Colonic mucosa (tissue), 4 donors: Measurements from ENCODE around the gene FNBP1. TPM values are rescaled to one million over a fixed set of nuclear protein-coding genes. Genes with fewer than 3 reads are reported as not detected.

Source experiments
- DNase-seq: peaks from one replicate; pipeline ENCODE4 v3.0.0-alpha.2; 2020
- H3K27ac ChIP-seq: fragments of 200-600 bp; one replicate; pipeline ENCODE4 v1.8.0; 2021
- H3K27me3 ChIP-seq: fragments of 200-600 bp; one replicate; pipeline ENCODE4 v1.8.0; 2021
- H3K36me3 ChIP-seq: fragments of 200-600 bp; one replicate; pipeline ENCODE4 v1.8.0; 2021
- H3K4me1 ChIP-seq: fragments of 200-600 bp; one replicate; pipeline ENCODE4 v1.8.0; 2021; ENCODE audit warnings: mild to moderate bottlenecking
- H3K4me3 ChIP-seq: fragments of 200-600 bp; one replicate; pipeline ENCODE4 v1.8.0; 2021
- H3K9ac ChIP-seq, 2 donors: one replicate each; pipeline ENCODE4 v1.7.0; 2013; ENCODE audit warnings: control low read depth in 2 of 2, low read depth in 2 of 2, low read length in 2 of 2
- H3K9me3 ChIP-seq: fragments of 200-600 bp; one replicate; pipeline ENCODE4 v1.8.0; 2021
- intact Hi-C: fragments of 100-400 bp; cut with DNase I; formaldehyde crosslinking; loops from one replicate; pipeline ENCODE4 v1.14.1; 2022
- total RNA-seq, 2 donors: library from RNA; stranded (reverse); fragmentation: NEBNext Ultra II Directional in 1 of 2; extraction: Animal tissue kit (Norgen Biotek cat#: 25700) in 1 of 2; gene quantifications; one replicate each; pipeline ENCODE4 v1.2.1, GENCODE V29; 2021
- TF ChIP-seq, protein P1 (sequence below): fragments of 200-600 bp; IDR thresholded peaks from one replicate; pipeline ENCODE4 v1.8.0; 2022; ENCODE audit warnings: antibody characterized with exemption, mild to moderate bottlenecking
- donor health status: healthy.
- donor health status: DM: no; HTN: no; CAD: no.
- donor health status: DM: no; HTN: no; CAD: no.

The FNBP1 gene
- total RNA-seq, 2 donors from 2014 or later = 24.7 to 55.5 TPM

DNA sequence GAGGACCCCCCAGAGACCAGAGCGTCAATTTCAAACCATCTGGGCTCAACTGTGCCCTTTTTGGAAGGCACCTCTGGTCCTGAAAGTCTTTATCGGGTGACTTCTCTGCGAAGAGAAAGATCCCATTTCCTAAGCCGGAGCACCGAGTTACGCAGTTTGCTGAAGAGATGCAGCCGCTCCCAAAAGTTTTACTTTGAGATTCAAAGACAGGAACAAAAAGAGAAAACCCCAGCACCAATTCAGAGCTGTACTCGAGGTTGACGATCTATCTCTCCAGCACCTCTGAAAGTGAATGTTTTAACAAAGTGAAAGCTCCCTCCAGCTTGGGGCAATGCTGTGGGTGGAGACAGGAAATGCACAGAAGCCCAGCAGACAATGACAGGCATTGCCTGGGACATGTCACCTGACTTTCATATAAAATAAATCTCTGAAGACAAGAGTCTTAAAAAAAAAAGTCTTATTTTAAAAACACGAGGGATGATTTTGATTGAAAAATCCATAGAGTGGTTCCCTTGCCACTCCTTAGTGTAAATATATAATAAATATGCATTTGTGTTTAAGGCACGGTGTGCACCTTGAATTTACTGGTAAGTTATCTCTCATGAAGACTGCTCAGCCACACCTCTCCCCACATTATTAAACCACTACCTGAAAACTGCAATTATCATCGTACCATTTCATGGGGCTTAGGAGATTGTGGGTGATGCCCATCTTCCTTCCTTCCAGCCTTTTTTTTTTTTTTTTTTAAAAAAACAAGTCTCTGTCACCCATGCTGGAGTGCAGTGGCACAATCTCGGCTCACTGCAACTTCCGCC, 79.9 kb downstream of the FNBP1 start:
- Histone ChIP-seq H3K9me3 (no peaks in the 10 kb centered on the region), H3K27ac (peak overlapping the region; percentile 75), H3K4me3 (peak overlapping the region; percentile 21), H3K9ac (peak overlapping the region; percentile 66 to 90), H3K27me3 (no peaks in the 10 kb centered on the region), H3K4me1 (peaks cover 4% of the 10 kb centered on the region), H3K36me3 (no peaks in the 10 kb centered on the region)
- peak; percentile 73 for DNase-seq
- TF ChIP-seq, protein P1, sequence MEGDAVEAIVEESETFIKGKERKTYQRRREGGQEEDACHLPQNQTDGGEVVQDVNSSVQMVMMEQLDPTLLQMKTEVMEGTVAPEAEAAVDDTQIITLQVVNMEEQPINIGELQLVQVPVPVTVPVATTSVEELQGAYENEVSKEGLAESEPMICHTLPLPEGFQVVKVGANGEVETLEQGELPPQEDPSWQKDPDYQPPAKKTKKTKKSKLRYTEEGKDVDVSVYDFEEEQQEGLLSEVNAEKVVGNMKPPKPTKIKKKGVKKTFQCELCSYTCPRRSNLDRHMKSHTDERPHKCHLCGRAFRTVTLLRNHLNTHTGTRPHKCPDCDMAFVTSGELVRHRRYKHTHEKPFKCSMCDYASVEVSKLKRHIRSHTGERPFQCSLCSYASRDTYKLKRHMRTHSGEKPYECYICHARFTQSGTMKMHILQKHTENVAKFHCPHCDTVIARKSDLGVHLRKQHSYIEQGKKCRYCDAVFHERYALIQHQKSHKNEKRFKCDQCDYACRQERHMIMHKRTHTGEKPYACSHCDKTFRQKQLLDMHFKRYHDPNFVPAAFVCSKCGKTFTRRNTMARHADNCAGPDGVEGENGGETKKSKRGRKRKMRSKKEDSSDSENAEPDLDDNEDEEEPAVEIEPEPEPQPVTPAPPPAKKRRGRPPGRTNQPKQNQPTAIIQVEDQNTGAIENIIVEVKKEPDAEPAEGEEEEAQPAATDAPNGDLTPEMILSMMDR = no peak
- intact Hi-C loops = no loop called here

DNA sequence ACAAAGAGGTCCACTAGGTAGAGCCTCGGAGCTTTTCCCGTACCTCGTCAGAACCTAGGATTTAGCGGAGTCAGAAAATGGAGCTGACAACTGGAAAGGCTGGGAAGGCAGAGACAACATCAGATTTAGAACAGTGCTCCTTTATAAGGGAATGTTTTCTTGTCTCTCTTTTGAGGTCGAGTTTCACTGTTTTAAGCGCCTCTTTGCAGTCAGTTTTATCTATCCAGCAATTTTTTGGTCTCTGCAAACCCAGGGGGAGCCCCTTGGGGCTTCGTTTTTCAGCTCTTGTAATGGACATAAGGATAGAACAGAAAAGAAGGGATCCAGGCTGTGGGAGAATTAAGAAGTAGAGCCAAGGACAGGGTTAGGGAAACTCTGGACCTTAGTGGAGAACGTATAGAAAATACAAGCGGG, 80.5 kb downstream of the FNBP1 start:
- Histone ChIP-seq H3K27ac (peak overlapping the region; percentile 75), H3K9me3 (no peaks in the 10 kb centered on the region), H3K27me3 (no peaks in the 10 kb centered on the region), H3K4me3 (peak overlapping the region; percentile 21), H3K9ac (peak overlapping the region; percentile 66 to 90), H3K4me1 (peaks cover 4% of the 10 kb centered on the region), H3K36me3 (no peaks in the 10 kb centered on the region)
- no peak for DNase-seq
- intact Hi-C loops = no loop called here
- TF ChIP-seq, protein P1 = no peak

DNA sequence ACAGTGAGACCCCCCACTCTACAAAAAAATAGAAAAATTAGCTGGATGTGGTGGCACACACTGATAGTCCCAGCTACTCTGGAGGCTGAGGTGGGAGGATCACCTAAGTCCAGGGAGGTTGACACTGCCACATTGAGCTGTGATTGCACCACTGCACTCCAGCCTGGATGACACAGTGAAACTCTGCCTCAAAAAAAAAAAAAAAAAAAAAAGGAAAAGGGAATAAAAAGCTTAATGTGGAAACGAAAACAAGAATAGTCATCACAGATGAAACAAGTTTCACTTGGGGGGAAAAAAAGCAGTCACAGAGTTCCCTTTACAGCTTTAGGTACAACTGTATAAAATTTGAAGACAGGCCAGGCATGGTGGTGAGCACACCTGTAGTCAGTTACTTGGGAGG, 84.2 kb downstream of the FNBP1 start:
- no peaks in the 10 kb centered on the region for H3K36me3 ChIP-seq
- H3K27ac ChIP-seq = no peak overlapping the region
- DNase-seq = no peak
- TF ChIP-seq, protein P1 = no peak
- H3K27me3 ChIP-seq = no peaks in the 10 kb centered on the region
- H3K9ac ChIP-seq = no peak overlapping the region
- H3K9me3 ChIP-seq = no peaks in the 10 kb centered on the region
- no peak overlapping the region for H3K4me3 ChIP-seq
- H3K4me1 ChIP-seq = peaks cover under 1% of the 10 kb centered on the region
- intact Hi-C loops = no loop called here

DNA sequence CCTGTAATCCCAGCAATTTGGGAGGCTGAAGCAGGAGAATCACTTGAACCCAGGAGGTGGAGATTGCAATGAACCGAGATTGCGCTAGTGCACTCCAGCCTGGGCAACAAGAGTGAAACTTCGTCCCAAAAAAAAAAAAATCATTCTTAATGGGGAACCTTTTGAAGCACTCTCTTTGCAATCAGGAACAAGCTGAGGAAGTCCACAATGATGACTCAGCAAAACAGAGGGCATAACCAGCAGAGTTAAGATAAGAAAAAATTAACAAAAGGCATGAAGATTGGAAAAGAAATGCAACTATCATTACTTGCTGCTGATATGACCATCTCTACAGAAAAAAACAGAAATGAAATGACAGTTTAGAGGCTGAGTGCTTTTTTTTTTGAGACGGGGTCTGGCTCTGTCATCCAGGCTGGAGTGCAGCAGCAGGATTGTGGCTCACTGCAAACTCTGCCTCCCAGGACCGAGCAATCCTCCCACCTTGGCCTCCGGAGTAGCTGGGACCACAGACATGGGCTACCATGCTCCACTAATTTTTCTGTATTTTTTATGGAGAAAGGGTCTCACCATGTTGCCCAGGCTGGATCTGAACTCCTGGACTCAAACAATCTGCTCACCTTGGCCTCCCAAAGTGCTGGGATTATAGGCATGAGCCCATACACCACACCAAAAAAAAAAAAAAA, 88.0 kb downstream of the FNBP1 start:
- H3K27me3 ChIP-seq = no peaks in the 10 kb centered on the region
- H3K4me3 ChIP-seq = no peak overlapping the region
- no peak overlapping the region for H3K27ac ChIP-seq
- intact Hi-C loops = no loop called here
- H3K9me3 ChIP-seq = no peaks in the 10 kb centered on the region
- no peaks in the 10 kb centered on the region for H3K36me3 ChIP-seq
- no peak overlapping the region for H3K9ac ChIP-seq
- TF ChIP-seq, protein P1 = no peak
- DNase-seq = no peak
- H3K4me1 ChIP-seq = no peaks in the 10 kb centered on the region

DNA sequence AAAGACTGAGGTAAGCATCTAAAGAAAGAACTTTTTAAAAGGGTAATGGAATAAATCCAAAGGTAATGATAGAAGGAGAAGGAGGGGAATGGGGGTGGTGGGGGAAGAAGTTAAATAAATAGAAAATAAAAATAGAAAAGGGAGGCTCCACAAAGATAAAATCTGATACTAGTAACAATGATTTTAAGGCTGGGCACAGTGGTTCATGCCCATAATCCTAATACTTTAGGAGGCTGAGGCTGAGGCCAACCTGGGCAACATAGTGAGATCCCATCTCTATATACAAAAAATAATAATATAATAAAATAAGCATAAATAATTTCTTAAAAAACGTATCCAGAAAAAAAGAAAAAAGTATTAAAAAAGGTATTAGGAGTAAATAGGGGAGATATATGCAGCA, 89.3 kb downstream of the FNBP1 start:
- TF ChIP-seq, protein P1 = no peak
- intact Hi-C loops = no loop called here
- no peak overlapping the region for H3K27ac ChIP-seq
- H3K4me3 ChIP-seq = no peak overlapping the region
- DNase-seq = no peak
- H3K9ac ChIP-seq = no peak overlapping the region
- no peaks in the 10 kb centered on the region for H3K4me1 ChIP-seq
- no peaks in the 10 kb centered on the region for H3K9me3 ChIP-seq
- no peaks in the 10 kb centered on the region for H3K36me3 ChIP-seq
- H3K27me3 ChIP-seq = no peaks in the 10 kb centered on the region
